ENCODE measurements around the gene ZNF106.

DNA sequence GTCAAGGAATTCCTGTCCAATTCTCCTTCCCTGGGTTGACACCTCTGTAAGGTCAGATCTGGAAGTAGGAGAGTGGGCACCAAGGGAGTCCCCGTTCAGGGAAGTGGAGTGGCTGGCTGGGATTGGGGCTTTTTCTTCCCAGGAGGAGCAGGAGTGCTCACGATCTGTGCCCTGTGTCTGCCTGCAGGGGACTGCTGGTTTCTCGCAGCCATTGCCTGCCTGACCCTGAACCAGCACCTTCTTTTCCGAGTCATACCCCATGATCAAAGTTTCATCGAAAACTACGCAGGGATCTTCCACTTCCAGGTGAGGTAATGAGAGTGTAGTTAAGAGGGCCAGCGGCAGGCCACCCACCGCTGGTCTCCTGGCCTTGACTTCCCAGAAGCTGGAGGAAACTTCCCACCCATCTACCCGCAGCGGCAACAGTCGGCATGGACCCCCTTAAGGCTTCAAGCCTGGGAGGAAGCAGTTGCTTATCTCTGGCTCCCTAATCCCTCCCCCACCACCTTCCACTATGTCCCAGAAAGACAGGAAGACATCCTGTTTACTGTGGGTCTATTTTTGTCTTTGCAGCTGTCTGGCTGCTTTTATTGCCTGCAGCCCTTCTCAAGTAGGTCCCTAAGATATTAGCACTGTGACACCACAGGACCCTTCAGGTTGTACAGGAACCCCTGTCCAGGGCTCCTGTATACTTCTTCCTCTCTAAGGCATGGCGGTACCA lies 104.8 kb downstream of the ZNF106 start:
- TF ChIP-seq, protein P1, sequence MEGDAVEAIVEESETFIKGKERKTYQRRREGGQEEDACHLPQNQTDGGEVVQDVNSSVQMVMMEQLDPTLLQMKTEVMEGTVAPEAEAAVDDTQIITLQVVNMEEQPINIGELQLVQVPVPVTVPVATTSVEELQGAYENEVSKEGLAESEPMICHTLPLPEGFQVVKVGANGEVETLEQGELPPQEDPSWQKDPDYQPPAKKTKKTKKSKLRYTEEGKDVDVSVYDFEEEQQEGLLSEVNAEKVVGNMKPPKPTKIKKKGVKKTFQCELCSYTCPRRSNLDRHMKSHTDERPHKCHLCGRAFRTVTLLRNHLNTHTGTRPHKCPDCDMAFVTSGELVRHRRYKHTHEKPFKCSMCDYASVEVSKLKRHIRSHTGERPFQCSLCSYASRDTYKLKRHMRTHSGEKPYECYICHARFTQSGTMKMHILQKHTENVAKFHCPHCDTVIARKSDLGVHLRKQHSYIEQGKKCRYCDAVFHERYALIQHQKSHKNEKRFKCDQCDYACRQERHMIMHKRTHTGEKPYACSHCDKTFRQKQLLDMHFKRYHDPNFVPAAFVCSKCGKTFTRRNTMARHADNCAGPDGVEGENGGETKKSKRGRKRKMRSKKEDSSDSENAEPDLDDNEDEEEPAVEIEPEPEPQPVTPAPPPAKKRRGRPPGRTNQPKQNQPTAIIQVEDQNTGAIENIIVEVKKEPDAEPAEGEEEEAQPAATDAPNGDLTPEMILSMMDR (IDR thresholded peaks at IDR 0.05): no peak
- no peak for TF ChIP-seq POLR2A (IDR thresholded peaks at IDR 0.05)
